COLO668 (cell line): Measurements from ENCODE around the gene LZIC.
A peak's percentile ranks its signal among the peaks of the same experiment; 100 is the strongest.

Source experiments
- DNase-seq: peaks from one replicate; lab custom pipeline; 2025; ENCODE audit not compliant: unreplicated experiment; lab: John Stamatoyannopoulos, UW

Gene LZIC

DNA sequence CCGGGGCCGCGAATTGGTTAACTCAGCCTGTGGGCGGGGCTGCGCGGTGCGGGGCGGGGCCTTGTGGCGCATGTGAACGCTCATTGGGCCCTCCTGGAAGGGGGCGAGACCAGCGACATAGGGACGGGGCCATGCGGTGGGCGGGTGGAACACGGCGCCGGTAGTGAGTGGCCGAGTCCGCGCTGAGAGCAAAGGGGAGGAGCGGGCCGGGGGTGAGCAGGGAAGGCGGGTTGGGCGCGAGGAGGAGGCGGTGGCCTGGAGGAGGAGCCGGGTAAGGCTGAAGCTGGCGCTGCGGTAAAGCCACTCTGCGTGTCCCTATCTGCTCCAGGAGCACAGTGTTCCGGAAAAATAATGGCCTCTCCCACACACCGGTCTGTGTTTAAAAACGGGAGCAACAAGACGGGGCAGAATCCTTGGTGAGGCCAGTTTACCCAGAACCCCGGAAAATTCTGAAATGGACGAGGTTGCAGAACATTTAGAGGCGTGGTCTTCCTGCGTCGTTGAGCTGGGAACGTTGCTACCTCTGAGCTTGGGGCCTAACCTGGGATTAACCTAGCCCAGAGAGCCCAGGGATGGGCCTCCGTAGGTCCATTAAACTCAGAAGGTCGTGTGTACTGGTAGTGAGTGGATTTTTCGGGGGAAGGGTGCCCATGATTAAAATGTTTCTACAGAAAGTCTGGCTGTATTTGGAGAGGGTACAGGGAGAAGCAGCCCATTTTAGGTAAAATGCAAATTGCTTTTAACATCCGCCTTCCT lies 32.6 kb downstream of the LZIC start:
- DNase-seq, result peak; percentile 100

DNA sequence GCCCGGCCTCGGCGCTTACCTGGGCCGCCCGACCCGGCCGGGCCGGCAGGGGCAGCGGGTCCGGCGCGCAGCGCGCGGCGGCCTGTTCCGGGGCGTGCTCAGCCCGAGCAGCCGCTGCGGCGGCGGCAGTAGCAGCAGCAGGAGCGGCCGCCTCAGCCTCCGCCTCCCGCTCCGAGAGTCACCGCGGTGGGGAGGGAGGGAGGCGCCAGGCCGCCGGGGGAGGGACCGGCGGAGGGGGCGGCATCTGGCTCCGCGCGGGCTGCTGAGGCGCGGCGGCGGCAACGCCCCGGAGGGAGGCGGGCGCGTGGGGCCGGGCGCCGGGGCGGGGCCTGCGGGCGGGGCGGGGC lies 33.1 kb downstream of the LZIC start, which contains the start of gene CTNNBIP1:
Gene CTNNBIP1 (minus strand): TSS at position 194 of the 347 bp plus-strand sequence. CDS start 38,205 bp downstream, outside the sequence.
- no peak for DNase-seq

DNA sequence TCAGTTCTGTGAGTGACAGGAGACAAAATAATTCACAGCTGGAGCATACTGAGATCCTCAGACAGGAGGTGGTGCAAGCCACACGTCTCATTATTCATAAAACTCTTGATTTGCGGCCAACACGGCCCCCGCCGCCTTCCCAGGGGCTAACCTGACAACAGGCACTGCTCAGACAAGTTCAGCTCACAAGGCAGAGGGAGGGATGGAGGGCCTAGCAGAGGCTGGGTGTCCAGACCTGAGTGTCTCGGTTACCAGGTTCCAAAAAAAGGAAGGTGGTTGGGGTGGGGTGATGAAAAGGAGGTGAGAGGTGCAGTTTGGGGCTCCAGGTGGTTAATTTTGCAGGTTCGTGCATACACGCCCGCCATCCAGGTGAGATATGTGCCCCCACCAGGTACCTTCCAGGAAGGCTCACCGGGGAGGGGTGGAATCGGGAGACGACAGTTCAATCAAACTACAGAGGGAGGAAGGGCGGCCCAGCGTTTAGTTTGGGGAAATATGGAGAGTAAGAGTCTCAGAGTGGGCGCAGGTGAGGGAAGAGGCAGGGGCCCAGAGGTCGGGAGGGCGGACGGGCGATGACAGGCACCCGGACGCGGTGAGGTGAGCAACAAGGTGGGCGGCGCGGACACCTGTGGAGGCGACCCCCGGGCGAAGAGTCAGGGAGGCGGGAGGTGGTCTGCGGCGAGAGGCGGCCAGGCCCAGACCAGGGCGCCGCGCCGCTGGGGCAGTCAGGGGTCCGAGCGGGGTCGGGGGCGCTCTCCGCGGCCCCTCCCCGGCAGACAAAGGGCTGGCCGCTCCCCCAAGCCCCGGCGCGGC lies 33.8 kb downstream of the LZIC start:
- peak; percentile 64 for DNase-seq

DNA sequence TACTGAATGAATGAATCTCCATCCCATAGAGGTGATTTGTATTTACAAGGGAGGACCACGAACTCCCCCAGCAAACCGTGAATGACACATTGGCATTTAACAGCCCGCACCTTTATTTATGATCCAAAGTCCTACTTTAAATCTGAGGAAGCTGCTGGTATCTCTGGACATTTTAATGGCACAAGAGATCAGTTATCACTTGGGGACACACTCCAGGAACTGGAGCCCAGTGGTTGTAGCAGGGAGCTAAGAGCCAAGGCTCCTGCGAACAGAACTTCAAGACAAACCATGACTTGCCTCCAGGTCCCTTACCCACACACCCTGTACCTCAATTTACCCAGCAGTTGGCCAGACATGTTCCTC lies 34.3 kb downstream of the LZIC start:
- DNase-seq, result no peak

DNA sequence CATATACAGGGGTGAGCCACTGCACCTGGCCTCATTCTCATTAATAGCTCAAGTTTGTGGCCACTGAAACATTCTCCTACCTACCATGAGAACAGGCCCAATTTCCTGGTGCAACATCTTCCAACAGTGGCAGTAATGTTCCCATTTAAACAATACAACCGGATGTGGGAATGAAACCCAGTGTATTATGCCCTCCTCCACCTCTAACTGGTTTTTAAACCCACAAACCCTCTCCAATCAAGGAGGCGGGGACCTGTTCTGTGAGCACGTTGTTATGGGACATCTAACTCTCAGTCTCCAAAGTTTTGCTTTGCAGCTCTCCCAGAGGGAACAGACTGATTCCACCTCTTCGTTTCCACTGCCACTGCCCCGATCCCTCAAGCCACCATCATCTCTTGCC lies 35.8 kb downstream of the LZIC start:
- DNase-seq, result no peak

DNA sequence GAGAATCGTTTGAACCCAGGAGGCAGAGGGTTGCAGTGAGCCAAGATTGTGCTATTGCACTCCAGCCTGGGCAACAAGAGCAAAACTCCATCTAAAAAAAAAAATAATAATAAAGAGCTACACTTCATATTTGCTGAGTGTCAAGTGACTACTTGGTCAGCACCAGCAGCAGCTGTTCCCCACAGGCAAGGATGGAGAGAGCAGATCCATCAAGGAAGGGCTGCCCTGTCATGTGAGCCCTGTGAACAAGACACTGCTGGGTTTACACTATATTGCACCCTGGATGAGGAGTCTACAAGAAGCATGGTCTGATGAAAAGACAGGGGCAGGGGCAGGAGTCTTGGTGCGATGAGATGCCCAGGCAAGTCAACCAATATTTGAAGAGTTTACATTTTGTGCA lies 36.7 kb downstream of the LZIC start:
- no peak for DNase-seq

DNA sequence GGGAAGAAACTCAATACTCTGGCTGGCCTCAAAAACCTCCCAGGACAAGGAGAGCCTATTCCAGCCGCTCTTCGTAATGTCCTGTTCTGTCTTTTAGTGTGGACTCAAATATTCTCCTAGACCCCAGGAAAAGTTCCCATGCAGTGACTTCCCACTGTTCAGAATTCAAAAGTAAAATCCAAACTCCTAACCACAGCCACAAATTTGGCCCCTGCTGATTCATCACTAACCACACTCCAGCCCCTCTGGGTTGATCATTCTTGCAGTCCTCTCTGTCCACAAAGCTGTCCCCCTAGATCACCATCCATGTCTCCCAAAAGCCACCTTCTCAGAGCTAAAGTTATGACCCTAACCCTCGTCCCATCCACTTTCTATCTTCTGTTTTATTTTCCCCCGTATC lies 38.2 kb downstream of the LZIC start:
- DNase-seq, result no peak

DNA sequence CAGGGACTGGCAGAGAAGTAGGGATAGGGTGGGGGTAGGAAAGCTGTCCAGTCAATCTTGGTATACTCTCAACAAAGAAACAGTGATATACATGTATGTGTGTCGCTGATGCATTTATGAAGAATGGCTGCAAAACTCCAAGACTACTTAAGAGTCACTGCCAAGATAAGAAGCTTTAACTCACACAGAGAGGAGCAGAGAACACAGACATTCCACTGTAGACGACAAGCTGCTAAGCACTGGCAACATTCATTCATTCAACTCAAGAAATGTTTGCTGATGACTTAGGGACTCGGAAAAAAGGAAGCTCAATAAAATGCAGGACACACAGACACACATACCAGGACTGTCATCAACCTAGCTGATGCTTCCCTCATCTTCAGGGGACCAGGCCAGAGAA lies 38.6 kb downstream of the LZIC start:
- no peak for DNase-seq

DNA sequence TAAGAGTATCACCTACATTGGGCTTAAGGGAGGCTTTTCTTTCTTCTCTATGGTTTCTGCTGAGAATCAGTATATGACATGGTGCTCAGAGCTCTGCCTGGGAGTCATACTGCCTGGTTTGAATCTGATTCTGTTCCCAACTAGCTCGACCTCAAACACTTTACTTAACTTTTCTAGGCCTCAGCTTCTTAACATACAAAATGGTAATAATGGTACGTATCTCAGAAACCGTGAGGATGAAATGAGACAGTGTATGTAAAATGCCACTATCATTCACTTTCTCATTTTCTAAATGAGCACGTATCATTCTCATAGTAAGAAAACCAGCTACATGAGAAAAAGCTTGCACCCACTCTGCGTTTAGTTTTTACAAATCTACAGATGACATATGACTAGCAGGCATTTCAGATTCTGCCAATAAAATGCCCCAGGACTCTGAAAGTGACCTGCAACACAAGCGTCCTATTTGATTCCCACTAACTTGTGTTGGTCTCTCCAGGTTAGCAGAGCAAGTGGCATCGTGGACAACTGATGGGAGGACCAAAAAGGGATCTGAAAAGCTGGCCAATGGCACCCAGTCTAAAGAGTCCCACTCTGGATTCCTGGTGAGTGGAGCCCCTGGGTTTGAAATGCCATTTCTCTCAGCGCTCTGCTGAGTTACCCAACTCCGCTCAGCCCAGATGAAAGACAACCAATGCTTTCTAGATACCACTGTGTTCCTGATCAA lies 39.2 kb downstream of the LZIC start:
- DNase-seq, result no peak

DNA sequence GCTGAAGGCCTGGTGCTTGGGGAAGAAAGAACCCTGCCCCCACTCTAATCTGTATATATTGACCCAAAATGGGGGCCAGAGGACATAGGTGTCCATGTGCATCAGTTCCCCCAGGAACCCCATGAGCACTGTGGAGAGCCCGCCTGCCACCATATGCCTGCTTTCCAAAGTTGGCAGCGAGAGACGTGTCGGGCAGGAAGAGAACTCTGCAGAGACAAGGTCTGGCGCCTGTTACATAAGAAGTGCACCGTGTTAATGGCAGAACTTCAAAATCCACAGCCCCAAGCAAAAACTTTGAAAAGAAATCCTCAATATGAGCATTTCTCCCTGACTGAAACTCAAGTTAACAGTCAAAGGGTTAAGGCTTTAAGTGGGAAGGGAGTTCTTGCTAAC lies 41.1 kb downstream of the LZIC start:
- no peak for DNase-seq

DNA sequence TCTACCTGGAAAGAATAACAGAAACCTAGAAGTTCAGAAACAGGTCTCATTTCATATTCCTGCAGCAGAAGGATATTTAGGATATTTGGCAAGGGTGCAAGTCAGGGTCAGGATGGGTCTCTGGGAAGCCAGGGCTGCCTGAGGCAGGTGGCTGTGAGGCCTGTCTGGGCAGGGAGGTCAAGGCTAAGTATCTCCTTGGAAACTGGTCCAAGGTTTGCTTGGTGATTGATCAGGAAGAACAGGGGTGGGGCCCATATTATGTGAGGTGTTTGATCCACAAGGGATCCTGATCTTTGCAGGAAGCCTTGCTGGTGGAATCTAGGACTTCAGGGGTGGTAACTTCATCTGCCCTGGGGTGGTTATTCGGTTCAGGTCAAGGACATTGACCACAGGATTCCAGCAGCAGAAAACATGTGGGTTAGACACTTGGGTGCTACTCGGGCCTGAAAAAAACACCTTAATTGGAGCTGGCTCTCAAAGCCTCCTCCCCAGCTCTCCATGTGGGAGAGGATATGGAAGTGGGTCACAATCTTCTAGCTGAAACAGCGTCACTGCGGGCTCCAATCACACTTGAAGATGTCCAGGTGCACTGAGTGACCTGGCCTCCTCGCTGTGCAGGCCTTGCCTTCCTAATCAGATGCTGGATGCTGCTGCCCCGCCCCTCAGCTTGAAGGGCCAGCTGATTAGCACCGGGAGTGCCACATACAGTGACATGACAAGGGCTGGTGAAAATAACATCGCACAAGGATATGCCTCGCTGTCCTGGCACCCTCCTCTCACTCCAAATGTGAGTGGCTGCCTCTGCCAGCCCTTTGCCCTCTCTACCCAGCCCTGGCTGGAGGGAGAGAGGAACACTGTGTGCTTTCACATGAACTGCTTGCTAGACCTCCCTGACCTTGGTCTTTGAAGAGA lies 41.8 kb downstream of the LZIC start:
- DNase-seq, result peak; percentile 32

DNA sequence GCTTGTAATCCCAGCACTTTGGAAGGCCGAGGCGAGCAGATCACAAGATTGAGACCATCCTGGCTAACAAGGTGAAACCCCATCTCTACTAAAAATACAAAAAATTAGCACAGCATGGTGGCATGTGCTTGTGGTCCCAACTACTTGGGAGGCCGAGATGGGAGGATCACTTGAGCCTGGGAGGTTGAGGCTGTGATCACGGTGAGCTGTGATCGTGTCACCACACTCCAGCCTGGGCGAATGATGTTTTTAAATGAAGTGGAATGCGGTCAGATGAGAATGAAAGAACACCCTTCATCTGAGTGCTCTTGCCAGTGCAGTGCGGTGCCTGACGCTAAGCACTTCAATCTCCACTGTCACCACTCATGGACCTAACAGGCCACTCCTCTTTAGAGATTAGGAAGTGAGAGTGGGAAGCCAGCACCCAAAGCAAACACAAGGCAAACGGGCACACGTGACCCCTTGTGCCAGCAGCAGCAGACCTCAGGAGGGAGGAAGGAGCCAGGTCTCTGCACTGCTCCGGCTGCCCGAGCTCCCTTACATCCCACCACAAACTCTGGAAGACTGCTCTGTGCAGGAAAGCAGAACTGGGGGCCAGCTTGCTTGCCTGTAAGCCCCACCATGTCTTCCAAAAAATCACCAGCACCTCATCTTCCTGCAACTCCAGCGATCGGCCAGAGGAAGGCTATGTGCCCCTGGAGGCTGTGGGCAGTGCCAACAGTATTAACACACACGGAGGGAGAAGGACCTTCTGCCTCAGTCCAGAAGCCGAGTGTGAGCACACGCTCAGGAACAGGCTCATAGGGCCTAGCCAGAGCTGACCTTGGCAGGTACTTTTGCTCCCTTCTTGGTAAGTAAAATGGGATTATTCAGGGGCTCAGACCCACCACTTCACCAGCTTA lies 42.8 kb downstream of the LZIC start:
- peak; percentile 93 for DNase-seq

DNA sequence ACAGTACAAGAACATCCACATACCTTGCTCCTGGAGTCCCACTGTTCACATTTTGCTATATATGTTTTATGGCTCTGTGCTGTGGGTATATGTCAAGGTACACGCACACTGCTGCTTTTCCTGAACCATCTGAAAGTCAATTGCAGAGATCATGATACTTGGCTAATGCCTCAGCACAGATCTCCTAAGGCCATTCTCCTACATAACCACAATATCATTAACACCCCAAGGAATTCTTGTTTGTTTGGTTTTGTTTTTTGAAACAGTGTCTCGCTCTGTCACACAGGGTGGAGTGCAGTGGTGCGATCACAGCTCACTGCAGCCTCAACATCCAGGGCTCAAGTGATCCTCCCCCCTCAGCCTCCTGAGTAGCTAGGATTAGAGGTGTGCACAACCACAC lies 49.1 kb downstream of the LZIC start:
- no peak for DNase-seq

DNA sequence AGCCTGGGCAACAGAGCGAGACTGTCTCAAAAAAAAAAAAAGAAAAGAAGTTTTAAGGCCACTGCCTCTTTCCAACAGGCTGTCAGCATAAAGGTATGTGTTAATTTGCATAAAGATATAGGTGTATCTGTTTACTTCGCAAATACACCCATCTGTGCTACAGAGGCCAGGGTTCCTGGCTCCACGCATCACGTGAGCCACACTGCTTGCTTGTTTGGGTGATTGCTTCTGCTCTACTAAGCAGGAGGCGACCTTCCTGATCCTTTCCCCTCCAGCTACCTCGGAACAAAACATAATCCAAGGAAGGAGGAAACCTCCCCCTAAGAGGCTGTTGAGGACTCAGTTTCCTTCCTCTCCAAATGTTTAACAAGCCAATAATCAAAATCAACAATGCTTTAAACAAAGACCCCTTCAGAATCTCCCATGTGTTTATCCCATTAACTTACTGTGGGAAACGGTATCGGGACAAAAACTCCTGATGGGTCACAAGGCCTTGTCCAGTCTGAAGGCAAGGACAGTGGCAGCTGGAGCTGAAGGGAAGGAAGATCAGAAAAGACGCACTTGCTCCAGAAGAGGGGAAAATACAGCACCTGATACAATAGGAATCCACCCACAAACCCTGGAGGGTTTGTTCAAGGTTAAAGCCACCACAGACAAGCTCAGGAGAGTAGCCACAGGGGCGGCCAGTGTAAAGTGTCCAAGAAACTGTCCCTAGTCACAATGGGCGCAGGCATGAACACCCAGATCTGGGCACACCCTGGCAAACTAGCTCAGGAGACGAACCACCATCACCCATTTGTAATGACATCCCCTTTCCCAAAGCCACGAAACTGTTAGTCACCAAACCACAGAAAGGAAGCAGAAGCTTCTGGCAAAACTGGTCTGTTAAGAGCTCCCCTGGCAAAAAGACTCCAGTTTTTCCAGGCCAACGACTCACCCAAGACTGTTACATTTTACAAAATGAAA lies 50.3 kb downstream of the LZIC start:
- peak; percentile 81 for DNase-seq

DNA sequence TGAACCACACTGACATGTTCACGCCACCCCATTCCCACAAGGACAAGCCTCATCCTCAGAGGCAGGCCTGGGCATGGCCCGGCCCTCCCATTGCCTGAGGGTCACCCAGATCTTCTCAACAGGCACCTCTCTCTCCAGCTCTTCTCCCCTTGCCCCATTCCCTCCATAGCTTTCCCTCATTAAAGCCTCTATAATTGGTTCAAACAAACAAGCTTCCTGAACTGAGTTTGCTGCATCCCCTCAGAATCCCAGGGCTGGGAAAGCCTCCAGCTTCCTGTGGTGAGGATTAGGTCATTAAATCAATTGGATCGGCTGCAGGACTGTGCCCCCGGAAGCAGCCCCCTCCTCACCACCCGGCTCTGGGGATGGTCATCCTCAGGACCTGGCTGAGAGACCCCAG lies 52.0 kb downstream of the LZIC start:
- no peak for DNase-seq

DNA sequence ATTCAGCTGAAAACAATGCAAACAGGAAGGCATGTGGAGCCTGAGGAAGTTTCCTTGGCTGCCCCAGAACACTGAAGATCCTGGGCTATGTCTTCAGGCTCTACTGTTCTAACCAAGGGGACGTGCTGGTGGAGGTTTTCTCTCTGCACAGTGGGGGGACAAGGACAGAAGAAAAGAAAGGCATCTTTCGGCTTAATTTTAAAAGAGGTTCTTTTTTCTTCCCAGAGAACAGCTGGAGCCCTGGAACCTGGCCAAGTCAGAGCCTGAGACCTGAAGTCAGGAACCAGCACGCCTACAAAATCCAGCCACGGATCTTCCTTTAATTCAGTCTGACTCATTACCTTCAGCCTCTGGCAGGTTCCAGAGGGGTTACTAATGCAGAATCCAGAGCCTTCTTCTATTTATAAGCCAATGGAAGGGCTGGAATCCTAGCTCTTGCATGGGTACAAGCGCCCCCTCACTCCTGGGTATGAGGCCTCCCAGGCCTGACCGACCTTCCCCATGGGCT lies 52.9 kb downstream of the LZIC start:
- peak; percentile 79 for DNase-seq

DNA sequence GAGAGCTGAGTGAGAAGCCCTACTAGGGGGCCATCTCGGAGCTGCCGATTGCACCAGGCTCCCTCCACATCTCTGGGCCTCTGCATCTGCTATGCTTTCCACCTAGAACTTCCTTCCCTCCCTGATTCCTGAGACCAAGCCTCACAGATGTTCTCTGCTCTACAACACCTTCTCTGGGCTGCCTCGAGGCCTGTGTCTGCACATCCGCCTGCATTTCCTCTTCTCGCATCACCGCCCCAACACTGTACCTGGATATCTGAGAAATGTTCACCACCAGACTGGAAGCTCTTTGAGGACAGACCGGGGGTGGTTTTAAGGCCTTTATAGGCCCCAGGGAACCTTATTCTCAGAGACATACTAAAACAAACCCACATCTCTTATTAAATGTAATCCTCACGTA lies 53.8 kb downstream of the LZIC start:
- DNase-seq, result no peak

DNA sequence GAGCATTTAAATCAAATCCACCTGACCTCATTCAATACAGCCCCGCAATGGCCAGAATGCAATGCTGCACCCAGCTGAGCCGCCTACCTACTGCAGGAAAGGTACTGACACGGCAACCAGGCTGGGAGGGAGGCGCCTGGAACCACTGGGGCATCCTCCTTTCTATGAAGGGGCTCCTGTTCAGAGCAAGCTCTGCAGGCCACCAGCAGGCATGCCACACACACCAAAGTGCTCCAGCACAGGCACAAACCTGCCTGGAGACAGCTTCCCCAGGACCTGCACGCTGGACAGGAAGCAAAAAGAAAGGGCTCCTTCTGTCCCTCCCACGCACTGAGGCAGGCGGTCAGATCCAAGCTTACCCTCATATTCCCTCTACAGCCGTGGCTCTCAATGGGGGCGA lies 54.3 kb downstream of the LZIC start:
- DNase-seq, result no peak

DNA sequence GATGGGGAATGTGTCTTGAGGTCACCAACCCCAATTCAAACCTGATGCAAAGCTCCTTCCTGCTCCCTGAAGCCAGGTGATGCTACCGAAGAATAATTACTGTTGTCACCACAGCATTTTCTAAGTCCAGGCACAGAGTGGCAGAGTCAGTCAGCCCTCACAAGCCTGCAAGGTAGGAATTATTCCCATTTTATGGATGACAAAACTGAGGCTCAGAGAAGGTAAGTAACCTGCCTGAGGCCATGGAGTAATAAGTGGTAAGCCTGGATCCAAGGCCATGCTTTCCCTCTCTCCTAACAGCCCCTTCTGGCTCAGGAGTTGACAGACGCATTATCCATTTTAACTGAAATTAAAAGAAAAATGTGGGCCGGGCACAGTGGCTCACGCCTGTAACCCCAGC lies 56.1 kb downstream of the LZIC start:
- no peak for DNase-seq
